Left ventricle myocardium inferior (tissue), 1 donor: Measurements from ENCODE around the gene DOCK3. TPM values are rescaled to one million over a fixed set of nuclear protein-coding genes. Genes with fewer than 3 reads are reported as not detected.

Experiments
- DNase-seq: peaks from one replicate; pipeline ENCODE4 v3.0.0-alpha.2; 2020
- H3K27ac ChIP-seq: fragments of 200-600 bp; replicated peaks from 2 replicates; pipeline ENCODE4 v1.8.0; 2021
- H3K27me3 ChIP-seq: fragments of 200-600 bp; 2 replicates; pipeline ENCODE4 v1.8.0; 2021; ENCODE audit warnings: low read depth
- H3K36me3 ChIP-seq: fragments of 200-600 bp; 2 replicates; pipeline ENCODE4 v1.8.0; 2021
- H3K4me1 ChIP-seq: fragments of 200-600 bp; 2 replicates; pipeline ENCODE4 v1.8.0; 2021
- H3K4me3 ChIP-seq: fragments of 200-600 bp; 2 replicates; pipeline ENCODE4 v1.8.0; 2021; ENCODE audit warnings: mild to moderate bottlenecking, moderate library complexity
- H3K9me3 ChIP-seq: fragments of 200-600 bp; replicated peaks from 2 replicates; pipeline ENCODE4 v1.8.0; 2021
- CTCF ChIP-seq: fragments of 200-600 bp; IDR thresholded peaks from 2 replicates; pipeline ENCODE4 v1.8.0; 2021; ENCODE audit warnings: antibody characterized with exemption, mild to moderate bottlenecking, borderline replicate concordance
- intact Hi-C: fragments of 100-400 bp; cut with micrococcal nuclease; formaldehyde crosslinking; loops from one replicate; pipeline ENCODE4 v1.11.0; 2022
- total RNA-seq: library from RNA; stranded (reverse); fragmentation: NEBNext Ultra II Directional; extraction: Animal tissue kit (Norgen Biotek cat#: 25700); gene quantifications from one replicate; pipeline ENCODE4 v1.2.1, GENCODE V29; 2021
- donor health status: DM: no; HTN: yes; CAD: no; lungs with severe emphysema.

The DOCK3 gene
- total RNA-seq, 1 donor from 2014 or later = 3.9 TPM

GRCh38 chr3:51395493-51396213, 720.9 kb downstream of the DOCK3 start:
- H3K27ac ChIP-seq = peak overlapping the region; percentile 52
- peaks cover 73% of the 10 kb centered on the region for H3K4me1 ChIP-seq

GRCh38 chr3:51396401-51396800, 721.7 kb downstream of the DOCK3 start:
- no peak for DNase-seq

More at GRCh38 chr3:51395493-51396213, 720.9 kb downstream of the DOCK3 start:
- no peaks in the 10 kb centered on the region for H3K27me3 ChIP-seq
- no peaks in the 10 kb centered on the region for H3K9me3 ChIP-seq
- TF ChIP-seq CTCF = no peak
- peaks cover 67% of the 10 kb centered on the region for H3K36me3 ChIP-seq
- intact Hi-C loops = no loop called here
- no peak for DNase-seq
- no peak overlapping the region for H3K4me3 ChIP-seq

GRCh38 chr3:51397392-51397791, 722.7 kb downstream of the DOCK3 start:
- no peak overlapping the region for H3K4me3 ChIP-seq
- peaks cover 62% of the 10 kb centered on the region for H3K4me1 ChIP-seq
- intact Hi-C loops = no loop called here
- no peaks in the 10 kb centered on the region for H3K27me3 ChIP-seq
- no peak for TF ChIP-seq CTCF
- peaks cover 78% of the 10 kb centered on the region for H3K36me3 ChIP-seq
- H3K9me3 ChIP-seq = no peaks in the 10 kb centered on the region
- H3K27ac ChIP-seq = peak overlapping the region; percentile 52
- no peak for DNase-seq

More at GRCh38 chr3:51396401-51396800, 721.7 kb downstream of the DOCK3 start:
- peaks cover 71% of the 10 kb centered on the region for H3K36me3 ChIP-seq
- peaks cover 70% of the 10 kb centered on the region for H3K4me1 ChIP-seq
- TF ChIP-seq CTCF = no peak
- no peak overlapping the region for H3K4me3 ChIP-seq
- no peaks in the 10 kb centered on the region for H3K9me3 ChIP-seq
- H3K27me3 ChIP-seq = no peaks in the 10 kb centered on the region
- intact Hi-C loops = no loop called here
- H3K27ac ChIP-seq = peak overlapping the region; percentile 52

- peaks cover 49% of the 10 kb centered on the region for H3K4me1 ChIP-seq
- H3K4me3 ChIP-seq = no peak overlapping the region
- H3K9me3 ChIP-seq = no peaks in the 10 kb centered on the region
- peaks cover 72% of the 10 kb centered on the region for H3K36me3 ChIP-seq
- intact Hi-C loops = no loop called here
- no peak for DNase-seq
- H3K27ac ChIP-seq = peak overlapping the region; percentile 18
- H3K27me3 ChIP-seq = no peaks in the 10 kb centered on the region
- TF ChIP-seq CTCF = no peak
These were observed 724.0 kb downstream of the DOCK3 start for GRCh38 chr3:51398595-51399310.

GRCh38 chr3:51400166-51400565, 725.4 kb downstream of the DOCK3 start:
- no peak for TF ChIP-seq CTCF
- intact Hi-C loops = no loop called here

More at GRCh38 chr3:51400166-51400565, 725.4 kb downstream of the DOCK3 start:
- peaks cover 34% of the 10 kb centered on the region for H3K4me1 ChIP-seq
- H3K36me3 ChIP-seq = peaks cover 65% of the 10 kb centered on the region
- H3K27ac ChIP-seq = no peak overlapping the region
- DNase-seq = no peak
- H3K4me3 ChIP-seq = no peak overlapping the region
- H3K27me3 ChIP-seq = no peaks in the 10 kb centered on the region
- H3K9me3 ChIP-seq = no peaks in the 10 kb centered on the region
